HG02938 (cell line): ENCODE data around the gene PELI1.

Experiments
- ATAC-seq: cut with Tn5 transposase; IDR thresholded peaks from one replicate; pipeline ENCODE4 v1.9.1; 2021; ENCODE audit warnings: mild to moderate bottlenecking, moderate library complexity; ENCODE audit not compliant: unreplicated experiment

PELI1 gene, protein sequence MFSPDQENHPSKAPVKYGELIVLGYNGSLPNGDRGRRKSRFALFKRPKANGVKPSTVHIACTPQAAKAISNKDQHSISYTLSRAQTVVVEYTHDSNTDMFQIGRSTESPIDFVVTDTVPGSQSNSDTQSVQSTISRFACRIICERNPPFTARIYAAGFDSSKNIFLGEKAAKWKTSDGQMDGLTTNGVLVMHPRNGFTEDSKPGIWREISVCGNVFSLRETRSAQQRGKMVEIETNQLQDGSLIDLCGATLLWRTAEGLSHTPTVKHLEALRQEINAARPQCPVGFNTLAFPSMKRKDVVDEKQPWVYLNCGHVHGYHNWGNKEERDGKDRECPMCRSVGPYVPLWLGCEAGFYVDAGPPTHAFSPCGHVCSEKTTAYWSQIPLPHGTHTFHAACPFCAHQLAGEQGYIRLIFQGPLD

GRCh38 chr2:64144057-64145013, at the start of gene PELI1:
PELI1 (minus strand) TSS chr2:64144420; CDS start chr2:64108310, 36,110 bp downstream.
- peak; percentile 79 for ATAC-seq

GRCh38 chr2:64193491-64193890, 49.3 kb upstream of the PELI1 start:
- ATAC-seq = no peak

DNA sequence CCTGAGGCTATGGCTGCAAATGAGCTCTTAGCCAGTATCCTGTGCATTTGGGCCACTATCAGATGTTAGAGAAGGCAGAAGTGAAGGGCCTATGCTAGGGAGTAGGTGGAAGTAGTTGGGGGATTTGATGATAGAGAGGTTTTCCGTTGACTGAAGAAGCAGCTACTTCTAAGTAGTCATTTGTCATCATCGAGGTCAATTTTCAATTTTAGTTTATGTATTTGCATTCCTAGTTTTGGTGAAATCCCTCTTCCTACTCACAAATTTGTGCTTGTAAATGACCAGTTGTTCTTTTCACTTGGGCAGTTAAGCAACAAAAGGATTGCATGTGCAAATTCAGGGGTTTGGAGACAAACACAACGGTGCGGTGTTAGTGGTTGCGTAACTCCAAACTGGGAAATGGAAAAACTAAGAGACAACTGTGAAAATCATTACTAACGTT, 48.5 kb upstream of the PELI1 start:
- ATAC-seq = no peak

GRCh38 chr2:64192125-64192479, 47.9 kb upstream of the PELI1 start:
- no peak for ATAC-seq

DNA sequence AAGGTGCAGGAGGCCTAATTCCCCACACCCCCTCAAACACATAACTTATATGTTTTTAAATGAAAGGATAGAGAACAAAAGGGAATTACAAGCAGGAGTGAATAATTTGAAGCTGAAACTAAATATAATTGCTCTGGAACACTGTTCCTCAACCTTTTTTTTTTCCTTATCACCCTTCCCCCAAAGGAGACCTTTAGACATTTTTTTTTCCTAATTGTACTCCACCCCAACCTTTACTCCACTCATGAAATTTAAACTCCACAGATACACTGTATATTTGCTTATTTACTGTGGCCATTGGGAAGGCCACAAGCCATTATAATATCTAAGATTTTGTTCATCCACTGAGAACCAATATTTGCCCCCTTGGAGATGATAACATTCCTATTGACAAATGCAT, 45.4 kb upstream of the PELI1 start:
- no peak for ATAC-seq

GRCh38 chr2:64189167-64189566, 44.9 kb upstream of the PELI1 start:
- ATAC-seq = no peak

DNA sequence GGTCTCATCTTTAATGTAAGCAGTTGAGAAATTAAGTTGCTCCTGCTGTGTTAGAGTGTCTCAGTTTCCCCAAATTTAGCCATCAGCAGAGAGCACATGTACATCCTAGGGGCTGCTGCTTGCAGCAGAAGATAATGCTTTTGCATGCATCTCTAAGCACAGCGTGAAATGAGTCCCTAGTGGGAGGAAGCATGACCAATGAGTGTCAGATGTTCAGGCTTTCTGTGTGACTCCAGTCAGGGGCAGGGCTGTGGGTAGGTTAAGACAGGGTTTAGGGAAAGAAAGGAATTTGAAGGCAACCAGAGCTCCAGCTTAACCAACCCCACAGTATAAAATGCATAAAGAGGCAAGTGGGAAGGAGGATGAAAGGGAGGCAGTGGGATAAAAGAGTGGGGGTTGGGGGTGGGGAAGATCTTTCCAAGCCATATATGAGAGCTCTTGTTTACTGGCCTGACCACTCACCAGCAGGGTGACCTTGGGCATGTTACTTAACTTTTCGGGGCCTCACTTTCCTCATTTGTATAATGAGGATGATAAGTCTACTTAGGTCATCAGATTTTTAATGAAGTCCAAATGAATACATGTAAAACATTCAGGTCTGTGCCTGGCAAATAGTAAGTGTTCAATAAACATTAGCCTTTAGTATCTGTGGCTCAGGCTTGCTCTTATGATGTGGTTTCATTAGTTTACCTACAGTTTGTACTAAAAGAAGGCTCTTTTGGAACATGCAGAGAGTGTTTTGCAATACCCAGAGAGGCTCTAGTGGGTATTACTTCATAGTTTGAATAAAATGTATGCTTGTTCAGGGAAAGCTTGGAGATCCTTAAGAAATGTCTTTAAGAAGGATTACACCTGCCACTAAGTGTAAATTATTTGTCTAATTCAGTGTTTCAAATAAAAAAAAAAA, 42.7 kb upstream of the PELI1 start:
- no peak for ATAC-seq

- peak; percentile 88 for ATAC-seq
These were observed 35.5 kb upstream of the PELI1 start for GRCh38 chr2:64179582-64180321.

DNA sequence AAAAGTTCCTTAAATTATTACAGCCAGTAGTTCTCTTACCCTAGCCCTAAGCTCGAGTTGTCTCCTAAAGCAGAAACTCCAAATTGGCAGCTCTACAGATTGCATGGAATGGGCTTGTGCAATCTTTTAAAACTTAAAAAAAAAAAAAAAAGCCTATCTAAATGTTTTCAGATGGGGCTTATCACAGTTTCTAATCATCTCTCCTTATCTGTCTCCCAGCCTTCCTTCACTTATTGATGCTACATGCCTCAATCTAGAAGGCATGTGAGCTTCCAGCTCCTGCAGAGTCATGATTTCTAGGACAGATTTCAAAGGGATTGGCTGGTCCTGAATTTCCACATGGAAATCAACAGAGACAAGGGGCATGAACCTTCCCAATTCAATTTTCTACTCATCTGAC, 33.1 kb upstream of the PELI1 start:
- no peak for ATAC-seq

DNA sequence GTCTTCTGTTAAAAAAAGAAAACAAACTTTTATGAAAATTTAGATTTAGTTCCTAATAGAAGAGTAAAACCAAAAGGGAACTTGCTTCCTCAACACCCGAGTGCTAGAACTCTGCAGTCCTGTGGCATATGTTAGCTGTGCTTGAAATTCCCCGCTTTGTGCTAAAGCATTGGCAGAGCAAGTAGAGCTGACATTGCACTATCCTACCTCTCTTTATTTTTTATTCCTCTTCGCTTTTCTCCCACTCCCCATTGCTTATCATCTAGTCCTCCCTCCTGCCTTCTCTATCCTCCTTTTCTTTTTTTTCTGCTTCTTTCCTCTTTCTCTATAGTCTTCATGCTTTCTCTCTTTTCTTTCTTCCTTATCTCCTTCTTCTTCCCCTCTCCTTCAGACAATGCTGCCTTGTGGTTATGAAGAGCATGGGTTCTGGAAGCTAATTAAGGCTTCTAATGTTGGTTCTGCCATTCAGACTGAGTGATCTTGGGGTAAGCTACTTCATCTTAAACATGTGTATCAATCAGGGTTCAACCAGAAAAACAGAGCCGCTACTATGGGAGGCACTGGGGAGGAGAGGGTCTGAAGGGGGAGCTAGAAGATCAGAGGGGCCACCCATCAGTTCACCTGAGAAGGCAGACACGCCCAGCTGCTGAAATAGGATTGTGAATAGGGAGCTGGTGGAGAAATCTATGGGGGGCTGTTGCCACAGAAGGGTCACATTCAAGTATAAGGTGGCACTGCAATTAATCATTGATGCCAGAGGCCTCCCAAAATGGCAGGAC, 31.4 kb upstream of the PELI1 start:
- ATAC-seq = no peak

- ATAC-seq = peak; percentile 47
These were observed 29.2 kb upstream of the PELI1 start for GRCh38 chr2:64173156-64174135.

GRCh38 chr2:64168756-64169155, 24.5 kb upstream of the PELI1 start:
- no peak for ATAC-seq

GRCh38 chr2:64168201-64168600, 24.0 kb upstream of the PELI1 start:
- ATAC-seq = no peak

DNA sequence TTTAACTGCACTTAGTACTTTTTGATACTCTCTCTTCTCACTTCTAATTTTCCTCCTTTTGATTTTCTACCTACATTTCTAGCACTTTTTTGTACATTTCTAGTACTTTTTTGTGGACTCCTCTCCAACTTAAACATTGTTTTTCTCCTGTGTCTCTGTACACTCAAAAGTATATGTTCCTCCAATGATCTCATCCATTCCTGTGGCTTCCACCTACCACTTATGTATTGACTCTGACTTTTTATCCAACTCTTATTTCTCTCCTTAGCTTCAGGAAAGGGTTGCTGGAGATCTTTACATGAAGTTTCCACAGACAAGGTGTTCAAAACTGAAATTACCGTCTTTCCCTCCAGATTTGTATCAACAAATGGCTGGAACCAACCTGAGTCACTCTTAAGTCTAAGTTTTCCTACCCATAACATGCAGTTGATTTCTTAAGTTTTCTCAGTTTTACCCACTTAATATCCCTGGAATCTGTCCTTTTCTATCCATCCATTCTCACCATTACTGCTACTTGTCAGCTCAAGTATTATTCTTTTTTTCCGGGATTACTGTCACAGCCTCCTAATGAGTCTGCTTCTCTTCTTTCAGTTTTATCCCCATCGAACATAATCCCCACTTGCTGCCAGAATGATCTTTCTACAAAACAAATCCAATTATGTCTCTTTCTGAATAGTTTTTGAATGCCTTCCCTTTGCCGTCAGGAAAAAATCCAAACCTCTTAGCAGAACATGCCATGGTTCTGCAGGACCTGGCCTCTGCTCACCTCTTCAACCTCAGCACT, 22.6 kb upstream of the PELI1 start:
- no peak for ATAC-seq

DNA sequence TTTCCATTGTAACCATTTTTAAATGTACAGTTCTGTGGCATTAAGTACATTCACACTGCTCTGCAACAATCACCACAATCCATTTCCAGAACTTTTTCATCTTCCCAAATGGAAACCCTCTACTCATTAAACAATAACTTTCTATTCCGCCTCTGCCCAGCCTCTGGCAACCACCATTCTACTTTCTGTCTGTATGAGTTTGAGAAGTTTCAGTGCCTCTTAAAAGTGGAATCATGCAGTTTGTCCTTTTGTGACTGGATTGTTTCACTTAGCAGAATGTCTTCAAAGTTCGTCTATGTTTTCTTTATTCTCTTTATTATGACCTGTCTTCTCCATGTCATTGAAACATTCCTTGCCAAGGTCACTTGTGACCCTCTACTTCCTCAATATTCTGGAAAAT, 22.0 kb upstream of the PELI1 start:
- ATAC-seq = no peak

DNA sequence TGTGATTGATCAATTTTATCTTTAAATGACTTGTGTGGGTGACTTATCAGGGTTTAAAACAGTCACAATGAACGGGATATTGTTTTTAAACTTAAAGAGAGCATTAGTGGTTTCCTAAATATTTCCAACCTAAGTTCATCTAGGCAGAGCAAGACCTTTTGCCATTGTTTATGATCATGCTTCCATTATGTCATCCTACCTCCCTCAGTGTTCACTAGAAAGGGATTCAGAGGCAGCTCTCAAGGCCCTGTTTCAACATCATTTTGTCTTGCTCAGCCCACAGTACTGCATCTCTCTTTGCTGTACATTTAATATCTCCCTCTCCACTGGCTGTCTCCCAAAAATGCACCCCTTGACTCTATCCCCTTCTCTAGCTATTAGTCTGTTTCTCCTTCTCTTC, 21.5 kb upstream of the PELI1 start:
- no peak for ATAC-seq

GRCh38 chr2:64164629-64165028, 20.4 kb upstream of the PELI1 start:
- ATAC-seq = no peak
